GM08714 (cell line): ENCODE data around the gene TFPT.
"Not testable (repeated sequence)": the region's sequence is repeated elsewhere in the genome, so short reads cannot be mapped to it uniquely, and the experiment has no call there.

Source experiments
- H3K4me3 ChIP-seq: fragments of 200-500 bp; sonication (Bioruptor generic); 2 replicates; pipeline ENCODE4 v1.5.1; 2014; ENCODE audit warnings: mild to moderate bottlenecking, low read length, inconsistent platforms
- ZNF274 ChIP-seq: IDR thresholded peaks from 2 replicates; pipeline ENCODE4 v1.6.1; 2012; ENCODE audit warnings: mild to moderate bottlenecking, low read depth, low read length

The TFPT gene

DNA sequence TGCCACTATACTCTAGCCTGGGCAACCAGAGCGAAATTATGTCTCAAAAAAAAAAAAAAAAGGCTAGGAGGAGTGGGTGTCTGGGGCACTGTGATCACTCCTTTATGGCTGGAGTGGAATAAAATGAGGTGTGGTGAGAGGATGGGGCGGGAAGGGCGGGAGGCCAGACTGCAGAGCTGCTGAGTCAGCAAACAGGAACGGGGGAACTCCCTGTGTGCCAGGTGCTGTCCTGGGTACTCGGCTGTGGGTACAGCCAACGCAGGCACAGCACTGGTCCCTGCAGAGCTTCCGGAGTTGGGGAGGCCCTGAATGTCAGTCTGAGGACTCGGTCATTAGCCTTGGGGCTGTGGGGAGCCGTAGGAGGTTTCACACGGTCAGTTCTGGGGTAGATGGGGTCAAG lies 5.8 kb upstream of the TFPT start:
- TF ChIP-seq ZNF274: no peak
- H3K4me3 ChIP-seq: no peak overlapping the region

DNA sequence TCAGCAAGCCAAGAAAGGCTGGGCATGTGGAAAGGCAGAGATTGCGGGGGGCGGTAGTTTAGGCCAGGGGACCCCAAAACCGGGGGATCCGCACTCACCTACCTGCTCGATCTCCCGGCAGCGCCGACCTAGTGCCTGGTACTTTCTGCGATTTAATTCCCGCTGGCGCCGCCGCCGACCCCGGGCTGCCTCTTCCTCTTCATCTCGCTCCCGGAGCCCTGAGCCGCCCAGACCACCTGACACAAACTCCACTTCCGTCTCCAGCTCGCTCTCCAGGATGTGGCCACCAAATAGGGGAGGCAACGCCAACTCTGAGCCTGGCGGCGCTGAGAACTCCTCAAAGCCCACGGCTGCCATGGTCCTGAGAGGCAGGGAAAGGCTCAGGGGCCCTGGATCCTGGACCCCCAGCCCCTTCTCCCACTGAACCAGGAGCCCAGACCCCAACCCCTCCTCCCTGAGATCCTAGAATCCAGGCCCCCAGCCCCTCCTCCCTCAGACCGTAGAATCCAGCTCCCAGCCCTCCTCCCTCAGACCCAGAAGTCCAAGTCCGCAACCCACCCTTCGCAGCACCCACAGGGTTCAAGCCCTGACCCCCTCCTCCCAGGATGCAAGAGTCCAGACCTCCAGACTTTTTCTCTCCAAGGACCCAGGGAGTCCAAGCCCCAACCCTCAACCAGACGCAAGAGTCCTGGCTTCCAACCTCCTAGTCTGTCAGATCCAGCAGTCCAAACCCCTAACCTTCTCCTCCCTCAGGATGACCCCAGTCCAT lies 933 bp downstream of the TFPT start:
- peak overlapping the region; percentile 86 for H3K4me3 ChIP-seq
- no peak for TF ChIP-seq ZNF274

DNA sequence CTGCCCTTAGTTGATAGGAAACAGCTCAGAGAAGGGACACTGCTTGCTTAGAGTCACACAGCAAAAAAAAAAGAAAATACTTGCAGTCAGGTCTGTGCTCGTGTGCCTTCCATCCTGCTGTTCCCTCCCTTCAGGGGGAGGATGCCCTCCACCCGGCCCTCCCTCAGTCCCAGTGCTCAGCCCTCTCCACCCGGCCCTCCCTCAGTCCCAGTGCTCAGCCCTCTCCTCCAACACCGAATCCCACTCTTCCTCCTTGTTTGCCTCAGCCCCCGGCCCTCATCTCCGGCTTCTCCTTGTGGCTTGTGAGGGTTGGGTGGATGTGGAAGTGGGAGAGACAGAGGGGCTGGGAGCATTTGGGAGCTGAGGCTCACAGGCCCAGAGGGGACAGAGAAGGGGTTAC lies 5.8 kb downstream of the TFPT start:
- H3K4me3 ChIP-seq: no peak overlapping the region
- no peak for TF ChIP-seq ZNF274

DNA sequence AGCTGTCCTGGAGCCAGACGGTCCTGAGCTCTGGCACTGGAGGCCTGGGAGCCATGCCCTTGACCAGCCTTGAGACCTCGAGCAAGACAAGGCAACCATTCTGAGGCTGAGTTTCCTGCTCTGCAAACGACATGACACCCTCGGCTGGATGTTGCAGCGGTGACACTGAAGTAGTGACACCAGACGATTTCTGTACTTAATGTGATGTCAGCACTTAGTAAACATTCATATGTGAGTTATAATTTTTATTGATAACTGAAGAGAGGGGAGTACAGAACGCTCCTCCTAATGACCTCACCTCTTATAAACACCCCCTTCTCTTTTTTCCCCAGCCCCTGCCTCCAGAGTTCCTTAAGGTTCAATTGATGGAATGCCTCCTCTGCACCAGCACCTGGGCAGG lies 7.0 kb downstream of the TFPT start:
- H3K4me3 ChIP-seq: no peak overlapping the region

DNA sequence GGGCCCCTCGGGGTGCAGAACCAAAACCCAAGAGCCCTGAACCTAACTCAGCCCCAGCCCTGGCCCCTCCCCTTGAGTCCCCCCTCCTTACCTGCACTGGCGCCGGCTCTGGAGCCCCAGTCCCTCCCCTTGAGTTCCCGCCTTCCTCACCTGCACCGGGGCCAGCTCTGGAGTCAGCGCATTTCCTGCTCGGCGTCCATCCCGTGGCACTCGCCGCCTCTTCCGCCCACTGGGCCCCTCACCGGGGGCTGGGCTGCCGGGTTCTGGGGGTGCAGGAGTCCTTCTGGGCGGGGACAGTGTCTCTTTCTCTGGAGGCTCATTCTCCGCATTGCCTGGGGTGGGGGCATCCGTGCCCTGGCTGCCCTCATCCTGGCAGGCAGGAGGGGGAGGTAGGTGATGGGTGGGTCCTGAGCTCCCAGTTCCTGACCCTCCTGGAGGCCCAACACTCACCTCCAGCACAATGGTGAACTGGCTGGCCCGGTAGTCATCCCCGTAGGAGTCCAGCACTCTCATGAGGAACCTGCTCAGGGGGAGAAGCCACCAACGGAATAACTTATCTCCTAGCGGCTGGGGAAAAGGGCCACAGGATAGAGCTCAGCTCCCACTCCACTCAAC lies 7.5 kb downstream of the TFPT start:
- no peak for TF ChIP-seq ZNF274
- H3K4me3 ChIP-seq: no peak overlapping the region

More for the DNA sequence above, 7.0 kb downstream of the TFPT start:
- no peak for TF ChIP-seq ZNF274

DNA sequence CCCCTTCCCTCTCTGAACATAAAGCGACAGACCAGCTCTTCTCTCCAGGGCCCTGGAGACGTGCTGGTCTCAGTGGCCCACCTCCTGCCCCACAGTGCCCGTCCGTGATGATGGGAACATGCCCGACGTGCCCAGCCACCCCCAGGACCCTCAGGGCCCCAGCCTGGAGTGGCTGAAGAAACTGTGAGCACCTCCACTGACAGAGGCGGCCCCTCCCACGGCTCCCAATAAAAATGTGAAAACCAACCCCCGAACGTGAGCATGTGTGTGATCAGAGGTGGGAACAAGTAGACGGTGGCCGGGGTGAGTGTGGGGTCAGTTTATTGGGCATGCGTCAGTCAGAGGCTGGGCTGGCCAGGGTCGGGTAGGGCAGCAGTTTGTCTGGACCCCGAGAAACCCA lies 8.7 kb downstream of the TFPT start:
- no peak overlapping the region for H3K4me3 ChIP-seq
- no peak for TF ChIP-seq ZNF274

DNA sequence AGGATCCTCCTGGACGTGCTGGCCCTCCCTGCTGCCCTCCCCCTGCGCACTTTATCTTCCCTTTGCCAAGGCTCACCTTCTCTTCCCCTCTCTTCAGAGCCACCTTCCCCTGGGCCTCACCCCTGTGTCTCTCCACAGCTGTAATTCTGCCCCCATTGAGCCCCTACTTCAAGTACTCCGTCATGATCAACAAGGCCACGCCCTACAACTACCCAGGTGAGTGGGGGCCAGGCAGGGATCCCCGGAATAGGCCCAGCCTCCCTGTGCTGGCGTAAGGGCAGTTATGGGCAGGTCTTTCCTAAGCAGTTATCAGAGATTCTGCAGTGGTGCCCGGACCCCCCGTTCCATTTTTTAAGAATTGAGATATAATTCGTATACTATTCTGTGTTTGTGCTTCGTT lies 9.7 kb downstream of the TFPT start:
- TF ChIP-seq ZNF274: no peak

DNA sequence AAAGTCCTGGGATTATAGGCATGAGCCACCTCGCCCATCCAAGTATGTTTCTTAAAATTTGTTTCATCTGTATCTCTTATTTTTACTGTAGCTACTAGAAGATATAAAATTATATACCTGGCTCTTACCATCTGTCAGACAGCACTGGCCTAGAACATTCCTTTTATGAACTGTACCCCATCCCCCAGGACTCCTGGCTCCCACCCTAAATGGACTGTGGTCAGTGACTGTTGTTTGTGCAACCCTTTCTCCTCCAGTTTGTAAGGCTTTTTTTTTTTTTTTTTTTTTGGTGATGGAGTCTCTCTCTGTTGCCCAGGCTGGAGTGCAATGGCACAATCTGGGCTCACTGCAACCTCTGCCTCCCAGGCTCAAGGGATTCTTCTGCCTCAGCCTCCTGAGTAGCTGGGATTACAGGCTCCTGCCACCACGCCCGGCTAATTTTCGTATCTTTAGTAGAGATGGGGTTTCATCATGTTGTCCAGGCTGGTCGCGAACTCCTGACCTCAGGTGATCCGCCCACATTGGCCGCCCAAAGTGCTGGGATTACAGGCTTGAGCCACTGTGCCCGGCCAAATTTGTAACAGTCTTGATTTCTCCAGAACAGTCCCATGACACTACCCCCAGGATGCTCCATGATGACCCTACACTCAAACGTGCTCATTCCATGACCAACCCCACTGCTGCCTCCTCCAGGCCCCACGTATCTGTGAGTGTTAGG lies 10.3 kb downstream of the TFPT start:
- H3K4me3 ChIP-seq: no peak overlapping the region
- no peak for TF ChIP-seq ZNF274

More for the DNA sequence above, 9.7 kb downstream of the TFPT start:
- no peak overlapping the region for H3K4me3 ChIP-seq

DNA sequence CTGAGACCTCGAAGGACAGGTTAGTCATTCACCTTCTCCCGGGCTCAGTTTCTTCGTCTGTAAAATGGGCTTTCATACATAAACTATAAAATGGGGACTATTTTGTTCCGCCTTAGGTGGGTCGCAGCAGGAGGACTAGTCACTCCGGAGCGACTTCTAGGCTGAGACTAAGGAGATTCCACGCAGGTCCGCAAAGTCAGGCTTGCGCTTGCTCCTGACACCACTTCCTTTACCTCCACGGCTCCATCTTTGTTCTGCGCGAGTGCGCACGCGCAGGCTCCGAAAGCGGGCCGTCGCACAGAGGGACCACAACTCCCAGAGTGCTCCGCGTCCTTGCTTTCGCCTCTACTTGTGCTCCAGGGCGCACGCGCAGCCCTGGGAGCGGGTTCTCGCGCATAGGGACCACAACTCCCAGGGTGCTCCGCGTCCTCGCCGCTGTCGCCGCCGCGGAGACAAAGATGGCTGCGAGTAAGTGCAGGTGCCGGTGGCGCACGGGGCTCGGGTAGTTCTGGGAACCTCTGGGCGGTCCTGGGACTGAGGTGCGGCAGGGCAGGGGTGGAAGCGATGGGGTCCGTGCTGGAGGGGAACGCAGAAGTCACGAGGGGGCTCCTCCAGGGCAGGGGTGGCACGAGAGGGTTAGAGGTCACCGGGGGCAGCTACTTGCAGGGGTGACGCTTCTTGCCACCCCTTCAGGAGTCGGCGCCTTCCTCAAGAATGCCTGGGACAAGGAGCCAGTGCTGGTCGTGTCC lies 12.9 kb downstream of the TFPT start, which contains the start of gene NDUFA3:
NDUFA3 (plus strand) TSS at position 435 of the 749 bp plus-strand sequence; CDS start at position 459, 24 bp downstream.
- H3K4me3 ChIP-seq: peak within 1 kb of the TSS; percentile 79
- TF ChIP-seq ZNF274: no peak

DNA sequence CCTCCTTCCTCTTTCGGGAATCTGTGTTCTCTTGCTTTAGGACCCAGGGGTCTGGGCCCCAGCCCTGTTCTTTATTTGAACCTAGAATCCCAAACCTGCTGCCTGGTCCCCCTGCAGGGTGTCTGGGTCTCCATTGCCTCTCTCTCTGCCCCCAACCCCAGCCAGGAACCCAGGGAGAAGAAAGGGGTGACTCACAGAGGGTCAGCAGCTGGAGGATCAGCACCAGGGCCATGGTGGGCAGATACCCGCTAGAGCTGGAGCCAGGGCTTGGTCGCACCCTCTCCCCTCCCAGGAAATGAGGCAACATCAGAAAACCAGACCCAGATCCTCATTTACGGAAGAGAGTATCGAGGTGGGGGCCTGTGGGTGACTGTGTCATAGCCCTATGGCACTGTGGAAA lies 14.9 kb downstream of the TFPT start, which contains the start of gene OSCAR:
OSCAR (minus strand) TSS at position 243 of the 400 bp plus-strand sequence; CDS start at position 232, 11 bp downstream.
- TF ChIP-seq ZNF274: no peak
- H3K4me3 ChIP-seq: no peak within 1 kb of the TSS

DNA sequence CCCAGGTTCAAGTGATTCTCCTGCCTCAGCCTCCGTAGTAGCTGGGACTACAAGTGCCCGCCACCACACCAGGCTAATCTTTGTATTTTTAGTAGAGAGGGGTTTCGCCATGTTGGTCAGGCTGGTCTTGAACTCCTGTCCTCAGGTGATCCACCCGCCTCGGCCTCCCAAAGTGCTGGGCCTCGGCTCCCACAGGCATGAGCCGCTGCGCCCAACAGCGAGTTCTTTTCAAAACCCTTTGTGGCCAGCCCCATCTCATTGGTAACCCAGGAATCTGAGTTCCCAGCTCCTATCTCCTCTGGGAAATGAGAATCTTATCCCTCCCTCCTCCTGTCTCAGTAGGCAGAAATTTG lies 15.6 kb downstream of the TFPT start:
- H3K4me3 ChIP-seq: not testable (repeated sequence)

DNA sequence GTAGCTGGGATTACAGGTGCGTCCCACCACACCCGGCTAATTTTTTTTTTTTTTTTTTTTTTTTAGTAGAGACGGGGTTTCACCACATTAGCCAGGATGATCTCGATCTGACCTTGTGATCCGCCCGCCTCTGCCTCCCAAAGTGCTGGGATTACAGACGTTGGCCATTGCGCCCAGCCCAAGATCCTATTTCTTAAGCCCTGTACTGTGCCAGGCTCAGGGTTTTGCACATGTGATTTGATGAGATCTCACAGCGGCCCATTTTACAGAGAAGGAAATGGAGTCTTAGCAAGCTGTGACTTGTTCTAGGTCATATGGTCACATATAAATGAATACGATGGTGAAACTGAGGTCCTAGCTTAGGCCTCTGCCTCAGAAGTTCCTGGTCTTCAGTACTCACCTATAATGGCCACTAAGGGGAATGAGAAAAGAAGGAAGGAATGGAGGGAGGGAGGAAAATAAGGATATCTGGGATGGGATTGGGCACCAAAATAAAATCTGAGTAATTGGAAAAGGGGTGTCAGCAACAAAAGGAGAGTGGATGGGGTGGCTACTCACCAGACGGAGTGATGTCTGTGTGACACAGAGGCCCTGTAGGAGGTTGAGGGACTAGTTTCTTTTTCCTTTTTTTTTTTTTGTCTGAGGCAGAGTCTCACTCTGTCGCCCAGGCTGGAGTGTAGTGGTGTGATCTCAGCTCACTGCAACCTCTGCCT lies 16.1 kb downstream of the TFPT start:
- TF ChIP-seq ZNF274: no peak

DNA sequence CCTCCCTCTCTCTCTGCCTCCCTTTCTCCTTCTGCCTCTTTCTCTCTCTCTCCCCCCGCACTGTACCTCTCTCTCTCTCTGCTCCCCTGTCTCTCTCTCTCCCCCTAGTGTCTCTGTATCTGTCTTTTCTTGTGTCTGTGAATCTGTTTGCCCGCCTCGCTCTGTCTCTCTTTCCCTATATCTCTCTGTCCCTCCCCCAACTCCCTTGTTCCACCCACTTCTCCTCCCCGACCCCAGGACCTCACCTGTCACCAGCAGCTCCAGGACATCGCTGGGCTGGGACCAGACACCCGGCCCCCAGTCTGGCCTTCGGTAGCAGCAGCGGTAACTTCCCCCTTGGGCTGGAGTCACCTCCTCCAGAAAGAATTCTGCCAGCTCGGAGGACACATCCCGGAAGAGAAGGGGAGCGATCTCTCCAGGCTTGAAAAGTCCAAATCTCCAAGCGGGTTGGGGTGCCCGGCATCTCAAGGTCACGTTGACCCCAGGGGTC lies 18.8 kb downstream of the TFPT start:
- H3K4me3 ChIP-seq: no peak overlapping the region

More for the DNA sequence above, 16.1 kb downstream of the TFPT start:
- no peak overlapping the region for H3K4me3 ChIP-seq

DNA sequence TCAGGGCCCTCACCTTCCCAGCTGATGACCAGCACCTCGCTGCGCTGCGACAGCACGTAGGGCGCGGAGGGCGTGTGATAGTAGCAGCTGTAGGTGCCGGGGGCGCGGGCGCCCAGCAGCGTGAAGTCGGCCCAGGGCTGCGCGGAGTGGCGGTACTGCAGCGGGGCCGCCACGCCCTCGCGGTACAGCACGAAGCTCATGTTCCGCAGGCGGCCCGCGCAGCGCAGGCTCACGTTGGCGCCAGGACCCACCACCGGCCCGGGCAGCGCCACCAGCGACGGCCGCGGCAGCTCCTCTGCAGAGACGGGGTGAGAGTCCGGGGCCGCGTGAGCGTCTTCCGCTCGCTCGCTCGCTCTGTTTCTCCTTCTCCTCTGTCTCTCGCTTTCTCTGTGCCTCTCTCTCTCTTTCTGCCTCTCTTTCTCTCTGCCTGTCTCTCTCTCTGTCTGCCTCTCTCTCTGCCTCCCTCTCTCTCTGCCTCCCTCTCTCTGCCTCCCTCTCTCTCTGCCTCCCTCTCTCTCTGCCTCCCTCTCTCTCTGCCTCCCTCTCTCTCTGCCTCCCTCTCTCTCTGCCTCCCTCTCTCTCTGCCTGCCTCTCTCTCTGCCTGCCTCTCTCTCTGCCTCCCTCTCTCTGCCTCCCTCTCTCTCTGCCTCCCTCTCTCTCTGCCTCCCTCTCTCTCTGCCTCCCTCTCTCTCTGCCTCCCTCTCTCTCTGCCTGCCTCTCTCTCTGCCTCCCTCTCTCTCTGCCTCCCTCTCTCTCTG lies 19.4 kb downstream of the TFPT start:
- not testable (repeated sequence) for H3K4me3 ChIP-seq

More for the DNA sequence above, 18.8 kb downstream of the TFPT start:
- no peak for TF ChIP-seq ZNF274
